Nephron progenitor cell (in vitro differentiated cells): ENCODE data around the gene NASP.

Experiments used
- DNase-seq: peaks from one replicate; pipeline ENCODE4 v3.0.0; 2021
- H3K27ac Mint-ChIP-seq: 2 replicates; pipeline ENCODE4 v1.8.0; 2021; ENCODE audit warnings: mild to moderate bottlenecking, moderate library complexity, mixed read lengths
- H3K27me3 Mint-ChIP-seq: 2 replicates; pipeline ENCODE4 v1.8.0; 2021; ENCODE audit warnings: mild to moderate bottlenecking, low read depth, mixed read lengths; ENCODE audit not compliant: poor library complexity
- H3K36me3 Mint-ChIP-seq: 2 replicates; pipeline ENCODE4 v1.8.0; 2021; ENCODE audit warnings: low read depth, mixed read lengths
- H3K4me1 Mint-ChIP-seq: 2 replicates; pipeline ENCODE4 v1.8.0; 2021; ENCODE audit warnings: mixed read lengths
- H3K4me3 Mint-ChIP-seq: 2 replicates; pipeline ENCODE4 v1.8.0; 2021; ENCODE audit warnings: mild to moderate bottlenecking, moderate library complexity, mixed read lengths
- H3K9me3 Mint-ChIP-seq: 2 replicates; pipeline ENCODE4 v1.8.0; 2021; ENCODE audit warnings: mild to moderate bottlenecking, moderate library complexity, mixed read lengths
- TF ChIP-seq, protein P1 (sequence below): fragments of 200-600 bp; sonication (generic); IDR thresholded peaks from 2 replicates; pipeline ENCODE4 v1.5.0; 2021; ENCODE audit warnings: antibody characterized with exemption

The NASP gene

DNA sequence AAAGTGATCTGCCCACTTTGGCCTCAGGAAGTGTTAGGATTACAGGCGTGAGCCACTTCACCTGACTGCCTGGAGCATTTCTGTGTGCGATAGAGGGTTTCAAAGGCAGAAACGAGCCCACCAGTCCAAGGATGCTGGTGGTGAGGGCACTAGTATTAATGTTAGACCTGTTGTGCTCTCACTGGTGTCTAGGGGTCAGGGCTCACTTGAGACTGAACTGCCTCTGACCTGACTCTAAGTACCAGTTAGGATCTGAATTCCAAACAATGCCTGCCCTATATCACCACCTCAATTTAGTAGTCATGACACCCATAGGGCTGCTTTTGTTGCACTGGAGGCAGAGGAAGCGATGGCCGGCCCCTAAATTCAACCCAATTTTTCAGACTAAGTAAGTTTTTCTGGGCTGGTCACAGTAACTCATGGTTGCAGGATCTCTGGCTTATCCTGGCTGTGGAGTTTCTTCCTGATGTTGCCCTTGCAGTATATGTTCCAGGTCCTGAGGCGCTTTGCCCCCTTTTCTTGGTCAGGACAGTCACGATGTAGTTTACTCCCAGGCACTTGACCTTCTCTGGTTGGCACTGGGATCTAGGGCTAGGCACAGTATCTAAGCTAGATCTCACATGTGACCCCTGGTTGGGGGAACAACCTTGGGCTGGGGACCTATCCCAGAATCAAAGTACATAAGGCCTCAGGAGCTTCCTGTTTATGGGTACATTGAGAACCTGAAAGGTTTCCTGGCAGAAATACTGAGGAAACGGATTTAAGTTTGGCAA, 35.5 kb downstream of the NASP start:
- H3K27ac Mint-ChIP-seq: peak overlapping the region; percentile 97
- H3K4me1 Mint-ChIP-seq: peaks cover 4% of the 10 kb centered on the region
- H3K9me3 Mint-ChIP-seq: no peaks in the 10 kb centered on the region
- H3K27me3 Mint-ChIP-seq: no peaks in the 10 kb centered on the region
- H3K36me3 Mint-ChIP-seq: peaks cover 56% of the 10 kb centered on the region
- H3K4me3 Mint-ChIP-seq: no peak overlapping the region
- TF ChIP-seq, protein P1, sequence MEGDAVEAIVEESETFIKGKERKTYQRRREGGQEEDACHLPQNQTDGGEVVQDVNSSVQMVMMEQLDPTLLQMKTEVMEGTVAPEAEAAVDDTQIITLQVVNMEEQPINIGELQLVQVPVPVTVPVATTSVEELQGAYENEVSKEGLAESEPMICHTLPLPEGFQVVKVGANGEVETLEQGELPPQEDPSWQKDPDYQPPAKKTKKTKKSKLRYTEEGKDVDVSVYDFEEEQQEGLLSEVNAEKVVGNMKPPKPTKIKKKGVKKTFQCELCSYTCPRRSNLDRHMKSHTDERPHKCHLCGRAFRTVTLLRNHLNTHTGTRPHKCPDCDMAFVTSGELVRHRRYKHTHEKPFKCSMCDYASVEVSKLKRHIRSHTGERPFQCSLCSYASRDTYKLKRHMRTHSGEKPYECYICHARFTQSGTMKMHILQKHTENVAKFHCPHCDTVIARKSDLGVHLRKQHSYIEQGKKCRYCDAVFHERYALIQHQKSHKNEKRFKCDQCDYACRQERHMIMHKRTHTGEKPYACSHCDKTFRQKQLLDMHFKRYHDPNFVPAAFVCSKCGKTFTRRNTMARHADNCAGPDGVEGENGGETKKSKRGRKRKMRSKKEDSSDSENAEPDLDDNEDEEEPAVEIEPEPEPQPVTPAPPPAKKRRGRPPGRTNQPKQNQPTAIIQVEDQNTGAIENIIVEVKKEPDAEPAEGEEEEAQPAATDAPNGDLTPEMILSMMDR: no peak
- no peak for DNase-seq

DNA sequence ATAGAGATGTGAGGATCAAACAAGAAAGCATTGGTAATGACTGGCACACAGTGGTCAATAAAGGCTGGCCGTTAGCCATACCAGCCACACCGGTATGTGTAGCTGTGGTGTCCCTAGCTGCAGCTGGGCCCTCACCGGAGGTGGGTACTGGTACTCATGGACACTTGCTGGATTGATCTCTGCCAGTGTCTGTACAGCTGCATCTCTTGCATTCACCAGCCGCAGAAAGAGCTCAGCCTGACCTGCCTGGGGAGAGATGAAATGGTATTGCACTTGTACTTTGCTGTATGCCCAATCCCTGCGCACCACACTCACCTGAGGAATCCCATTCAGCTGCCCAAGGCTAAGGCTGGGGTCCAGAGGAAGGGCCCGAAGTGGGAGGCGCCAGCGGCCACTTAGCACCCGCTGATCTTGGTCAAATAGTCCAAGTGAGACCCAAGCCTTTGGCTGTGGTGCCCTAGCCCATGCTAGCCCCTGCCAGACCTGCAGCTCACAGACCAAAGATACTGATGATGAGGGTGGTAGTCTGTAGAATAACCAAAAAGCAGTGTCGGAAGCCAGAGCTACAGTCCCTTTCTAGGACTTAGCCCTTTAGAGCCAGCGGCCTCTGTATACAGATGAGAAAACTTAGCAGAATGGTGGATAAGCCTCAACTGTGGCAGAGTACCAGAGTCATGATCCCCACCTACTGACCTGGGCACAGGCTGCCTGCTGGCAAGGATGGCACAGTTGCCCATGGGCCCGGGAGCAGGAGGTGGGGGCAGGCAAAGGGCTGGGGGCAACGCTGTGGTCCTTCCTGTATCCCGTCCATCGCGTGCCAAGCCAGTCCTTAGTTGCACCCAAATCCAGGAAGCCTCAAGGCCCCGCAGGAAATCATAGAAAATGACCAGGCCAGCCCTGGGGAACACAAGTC, 37.0 kb downstream of the NASP start:
- Mint-ChIP-seq H3K27me3 (no peaks in the 10 kb centered on the region), H3K36me3 (peaks cover 51% of the 10 kb centered on the region), H3K9me3 (no peaks in the 10 kb centered on the region), H3K27ac (peak overlapping the region; percentile 97), H3K4me3 (no peak overlapping the region), H3K4me1 (peaks cover 4% of the 10 kb centered on the region)
- TF ChIP-seq, protein P1: no peak
- no peak for DNase-seq

DNA sequence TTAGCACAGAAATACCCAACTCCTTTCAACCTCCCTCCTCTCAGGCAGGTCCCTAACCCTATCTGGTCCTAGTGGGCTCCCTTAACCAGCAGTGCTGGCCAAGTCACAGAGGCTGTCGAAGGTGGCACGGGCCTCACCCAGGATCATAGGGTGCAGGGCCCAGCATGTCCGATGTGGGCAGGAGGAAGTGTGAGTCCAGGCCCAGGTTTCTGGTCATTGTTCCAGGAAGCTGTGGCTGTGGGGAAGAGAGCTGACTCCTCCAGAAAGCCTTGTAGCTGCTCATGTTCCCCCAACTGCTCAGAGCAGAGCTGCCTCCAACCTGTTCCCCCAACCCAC, 37.6 kb downstream of the NASP start:
- H3K9me3 Mint-ChIP-seq: no peaks in the 10 kb centered on the region
- peaks cover 47% of the 10 kb centered on the region for H3K36me3 Mint-ChIP-seq
- DNase-seq: no peak
- TF ChIP-seq, protein P1: no peak
- H3K4me1 Mint-ChIP-seq: peaks cover 4% of the 10 kb centered on the region
- H3K27ac Mint-ChIP-seq: peak overlapping the region; percentile 89
- no peaks in the 10 kb centered on the region for H3K27me3 Mint-ChIP-seq
- no peak overlapping the region for H3K4me3 Mint-ChIP-seq

DNA sequence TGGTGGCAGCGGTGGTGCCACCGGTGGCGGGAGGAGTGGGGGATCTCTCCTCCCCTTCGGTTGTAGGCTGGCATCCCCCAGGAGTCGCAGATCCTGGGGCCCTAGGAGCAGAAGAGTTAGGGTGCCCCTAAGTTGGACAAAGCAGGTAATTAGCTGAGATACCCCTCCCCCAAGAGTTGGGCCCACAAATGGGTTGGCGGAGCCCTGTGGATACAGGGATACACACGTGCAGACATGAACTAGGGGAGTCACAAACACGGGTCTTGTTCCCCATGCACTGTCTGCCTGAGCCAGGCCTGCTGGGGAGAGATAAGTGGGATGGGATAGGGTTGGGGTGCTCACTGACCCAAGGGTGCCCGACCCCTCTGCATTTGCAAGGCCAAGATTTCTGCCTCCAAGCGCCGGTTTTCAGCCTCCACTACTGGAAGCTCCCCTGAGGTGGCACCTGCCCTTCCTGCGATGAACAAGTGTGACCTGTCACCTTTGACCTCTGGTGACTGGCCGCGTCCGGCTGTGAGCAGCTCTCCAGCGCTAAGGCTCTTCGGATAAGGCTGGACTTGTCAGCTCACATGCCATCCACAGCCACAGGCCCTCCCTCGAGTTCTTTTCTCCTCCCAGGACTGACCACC, 38.2 kb downstream of the NASP start:
- Mint-ChIP-seq H3K36me3 (peaks cover 50% of the 10 kb centered on the region), H3K27me3 (no peaks in the 10 kb centered on the region), H3K27ac (peak overlapping the region; percentile 89), H3K9me3 (no peaks in the 10 kb centered on the region), H3K4me3 (no peak overlapping the region), H3K4me1 (peaks cover 4% of the 10 kb centered on the region)
- TF ChIP-seq, protein P1: no peak
- DNase-seq: peak; percentile 40

DNA sequence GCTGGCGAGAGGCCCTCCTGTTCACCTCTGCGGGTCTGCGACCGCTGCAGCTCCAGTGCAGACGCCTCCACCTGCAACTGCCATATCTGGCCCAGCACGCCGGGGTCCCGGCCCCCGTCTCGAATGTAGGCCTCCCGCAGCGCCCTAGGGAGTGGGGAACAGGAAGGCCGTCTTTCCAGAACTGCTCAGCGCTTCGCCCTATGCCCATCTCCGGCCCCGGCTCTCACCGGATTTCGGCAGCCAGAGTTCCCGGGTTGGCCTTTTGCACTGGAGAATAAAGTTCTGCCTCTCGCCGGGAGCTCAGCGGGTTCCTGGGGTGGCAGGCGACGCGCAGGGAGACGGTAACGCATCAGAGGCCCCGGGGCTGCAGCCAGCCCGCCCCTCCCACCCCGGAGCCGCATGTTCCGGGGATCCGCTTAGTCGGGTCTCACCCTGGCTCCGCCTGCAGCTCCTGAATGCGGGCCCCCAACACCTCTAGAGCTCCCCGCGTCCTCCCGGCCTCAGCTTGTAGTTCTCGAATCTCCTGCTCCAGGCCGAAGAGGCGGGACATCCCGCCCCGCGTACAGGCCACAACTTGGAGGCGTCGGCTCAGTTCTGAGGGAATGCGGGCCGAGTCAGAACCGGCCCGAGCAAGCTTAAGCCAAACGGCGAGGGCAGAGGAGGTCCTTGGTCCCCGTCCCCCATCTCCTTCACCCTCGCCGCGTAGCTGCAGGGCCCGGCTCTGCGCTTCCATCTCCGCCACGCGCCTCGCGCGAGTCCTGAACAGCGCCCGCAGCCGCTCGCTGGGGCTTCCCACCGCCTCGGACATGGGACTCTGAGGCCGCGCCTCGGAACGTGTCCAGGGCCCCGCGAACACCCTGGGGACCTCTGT, 38.9 kb downstream of the NASP start:
- Mint-ChIP-seq H3K9me3 (no peaks in the 10 kb centered on the region), H3K27me3 (no peaks in the 10 kb centered on the region), H3K36me3 (peaks cover 50% of the 10 kb centered on the region), H3K4me3 (no peak overlapping the region), H3K27ac (peak overlapping the region; percentile 92), H3K4me1 (peaks cover 4% of the 10 kb centered on the region)
- TF ChIP-seq, protein P1: no peak
- no peak for DNase-seq
